SU-DHL-6 (cell line): ENCODE measurements around the gene SYNGR4.
"Not testable (repeated sequence)": the region's sequence is repeated elsewhere in the genome, so short reads cannot be mapped to it uniquely, and the experiment has no call there.

Experiments
- H2AFZ ChIP-seq: fragments of 200-600 bp; sonication (generic); 2 replicates; pipeline ENCODE4 v1.6.1; 2014; ENCODE audit warnings: low read depth, mild to moderate bottlenecking, moderate library complexity, mixed read lengths, antibody characterized with exemption, low read length; ENCODE audit not compliant: severe bottlenecking
- H3F3A ChIP-seq: fragments of 200-600 bp; shearing (Covaris generic); 2 replicates; pipeline ENCODE4 v1.6.0; 2016; ENCODE audit warnings: antibody characterized with exemption, mild to moderate bottlenecking; ENCODE audit not compliant: insufficient read depth
- H3K27ac ChIP-seq: fragments of 200-600 bp; sonication (generic); 2 replicates; pipeline ENCODE4 v1.5.1; 2016; ENCODE audit warnings: low read depth, mild to moderate bottlenecking, low read length, moderate library complexity, mixed read lengths
- H3K27me3 ChIP-seq: fragments of 200-600 bp; sonication (generic), shearing (Covaris generic); 2 replicates; pipeline ENCODE4 v1.6.0; 2014; ENCODE audit warnings: mild to moderate bottlenecking, low read length
- H3K36me3 ChIP-seq: fragments of 200-600 bp; sonication (generic); 2 replicates; pipeline ENCODE4 v1.6.1; 2014; ENCODE audit warnings: mild to moderate bottlenecking, low read length, mixed read lengths
- H3K4me2 ChIP-seq: fragments of 300-600, 200-600 bp; shearing (Covaris generic), sonication (generic); 2 replicates; pipeline ENCODE4 v1.6.0; 2014; ENCODE audit warnings: low read length, low read depth, mild to moderate bottlenecking; ENCODE audit not compliant: poor library complexity, severe bottlenecking
- H3K4me3 ChIP-seq: fragments of 200-600 bp; sonication (generic); 2 replicates; pipeline ENCODE4 v1.5.1; 2014; ENCODE audit warnings: antibody characterized with exemption, low read length, mild to moderate bottlenecking, mixed read lengths; ENCODE audit not compliant: insufficient read depth, poor library complexity, severe bottlenecking
- H3K79me2 ChIP-seq: fragments of 200-600 bp; sonication (generic); 2 replicates; pipeline ENCODE4 v1.6.1; 2014; ENCODE audit warnings: mild to moderate bottlenecking, low read length, moderate library complexity; ENCODE audit not compliant: insufficient read depth
- H3K9ac ChIP-seq: fragments of 200-600 bp; sonication (generic); 2 replicates; pipeline ENCODE4 v1.7.0; 2014; ENCODE audit warnings: mild to moderate bottlenecking, low read length
- H3K9me2 ChIP-seq: fragments of 200-600 bp; sonication (generic); replicated peaks from 2 replicates; pipeline ENCODE4 v1.6.1; 2014; ENCODE audit warnings: low read length; ENCODE audit not compliant: insufficient read depth
- H3K9me3 ChIP-seq: fragments of 200-600 bp; sonication (generic); 2 replicates; pipeline ENCODE4 v1.6.1; 2014; ENCODE audit warnings: low read length, mixed read lengths; ENCODE audit not compliant: insufficient read depth
- H4K20me1 ChIP-seq: fragments of 200-600 bp; sonication (generic); 2 replicates; pipeline ENCODE4 v1.6.1; 2014; ENCODE audit warnings: low read depth, mild to moderate bottlenecking, antibody characterized with exemption, low read length, moderate library complexity, mixed read lengths
- EZH2phosphoT487 ChIP-seq: fragments of 200-600 bp; sonication (generic), shearing (Covaris generic); conservative IDR thresholded peaks from 2 replicates; pipeline ENCODE4 v1.6.1; 2018; ENCODE audit warnings: mild to moderate bottlenecking, antibody characterized with exemption, low read length, moderate library complexity, mixed read lengths
- TF ChIP-seq, protein P1 (sequence below): fragments of 200-600 bp; sonication (generic); IDR thresholded peaks from one replicate; pipeline ENCODE4 v1.5.1; 2017; ENCODE audit warnings: antibody characterized with exemption, mild to moderate bottlenecking, low read length, moderate library complexity; ENCODE audit not compliant: insufficient read depth, poor library complexity, severe bottlenecking

The SYNGR4 gene, protein sequence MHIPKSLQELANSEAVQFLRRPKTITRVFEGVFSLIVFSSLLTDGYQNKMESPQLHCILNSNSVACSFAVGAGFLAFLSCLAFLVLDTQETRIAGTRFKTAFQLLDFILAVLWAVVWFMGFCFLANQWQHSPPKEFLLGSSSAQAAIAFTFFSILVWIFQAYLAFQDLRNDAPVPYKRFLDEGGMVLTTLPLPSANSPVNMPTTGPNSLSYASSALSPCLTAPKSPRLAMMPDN

DNA sequence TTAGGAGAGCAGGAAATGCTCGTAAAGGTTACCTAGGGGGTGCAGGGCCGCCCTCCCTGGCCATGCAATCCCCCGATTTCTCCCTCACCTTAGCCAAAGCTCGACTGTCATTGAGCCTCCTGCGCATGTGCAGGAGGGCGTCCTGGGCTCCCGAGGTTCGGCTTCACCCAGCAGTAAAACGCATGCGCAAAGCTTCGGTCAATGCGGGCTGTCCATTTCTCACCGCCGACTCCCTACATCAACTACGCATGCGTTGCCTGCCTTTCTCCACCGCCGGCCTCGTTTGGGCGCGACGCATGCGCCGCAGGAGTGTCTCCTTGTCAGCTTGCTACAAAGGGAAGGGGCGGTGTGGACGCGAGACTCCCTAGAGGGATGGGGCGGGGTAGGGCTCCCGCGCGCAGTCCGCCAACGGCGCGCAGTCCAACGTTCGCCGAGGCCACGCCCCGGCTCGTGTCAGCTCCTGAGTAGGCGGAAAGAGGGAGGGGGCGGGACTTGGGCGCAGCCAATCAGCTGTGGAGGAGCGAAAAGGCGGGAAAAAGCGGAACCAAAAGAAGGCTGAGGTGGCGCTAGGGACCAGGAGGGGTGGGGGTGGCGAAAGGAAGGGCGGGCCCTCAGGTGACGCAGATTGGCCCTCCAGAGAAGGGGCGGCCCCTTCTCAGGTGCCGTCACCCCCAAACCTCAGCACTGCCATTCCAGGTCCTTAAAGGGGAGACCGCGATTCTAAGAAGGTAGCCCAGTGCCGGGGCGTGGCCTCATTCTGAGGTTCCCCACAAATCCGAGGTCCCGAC lies at the start of gene SYNGR4, which contains the start of gene TMEM143:
TSS of gene SYNGR4 (plus strand) at position 558 of the 788 bp plus-strand sequence. CDS start 1,476 bp downstream, outside the sequence.
TSS of gene TMEM143 (minus strand) at position 131 of the 788 bp plus-strand sequence. CDS start at position 111, 20 bp downstream.
- TF ChIP-seq, protein P1, sequence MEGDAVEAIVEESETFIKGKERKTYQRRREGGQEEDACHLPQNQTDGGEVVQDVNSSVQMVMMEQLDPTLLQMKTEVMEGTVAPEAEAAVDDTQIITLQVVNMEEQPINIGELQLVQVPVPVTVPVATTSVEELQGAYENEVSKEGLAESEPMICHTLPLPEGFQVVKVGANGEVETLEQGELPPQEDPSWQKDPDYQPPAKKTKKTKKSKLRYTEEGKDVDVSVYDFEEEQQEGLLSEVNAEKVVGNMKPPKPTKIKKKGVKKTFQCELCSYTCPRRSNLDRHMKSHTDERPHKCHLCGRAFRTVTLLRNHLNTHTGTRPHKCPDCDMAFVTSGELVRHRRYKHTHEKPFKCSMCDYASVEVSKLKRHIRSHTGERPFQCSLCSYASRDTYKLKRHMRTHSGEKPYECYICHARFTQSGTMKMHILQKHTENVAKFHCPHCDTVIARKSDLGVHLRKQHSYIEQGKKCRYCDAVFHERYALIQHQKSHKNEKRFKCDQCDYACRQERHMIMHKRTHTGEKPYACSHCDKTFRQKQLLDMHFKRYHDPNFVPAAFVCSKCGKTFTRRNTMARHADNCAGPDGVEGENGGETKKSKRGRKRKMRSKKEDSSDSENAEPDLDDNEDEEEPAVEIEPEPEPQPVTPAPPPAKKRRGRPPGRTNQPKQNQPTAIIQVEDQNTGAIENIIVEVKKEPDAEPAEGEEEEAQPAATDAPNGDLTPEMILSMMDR: no peak
- TF ChIP-seq EZH2phosphoT487: no peak
- Histone ChIP-seq H3K27ac (peak within 1 kb of the TSS; percentile 81), H3K4me3 (peak within 1 kb of the TSS; percentile 68), H3K9me2 (no peaks in the 10 kb centered on the region), H3K79me2 (no peaks in the 10 kb centered on the region), H3K9me3 (no peaks in the 10 kb centered on the region), H3K36me3 (no peaks in the 10 kb centered on the region), H3K9ac (peak within 1 kb of the TSS; percentile 88), H3F3A (peaks cover 4% of the 10 kb centered on the region; the same call in 1 of the 2 replicates), H3K27me3 (no peaks in the 10 kb centered on the region), H2AFZ (peak within 1 kb of the TSS; percentile 62), H3K4me2 (peak within 1 kb of the TSS; percentile 86), H4K20me1 (no peaks in the 10 kb centered on the region)

DNA sequence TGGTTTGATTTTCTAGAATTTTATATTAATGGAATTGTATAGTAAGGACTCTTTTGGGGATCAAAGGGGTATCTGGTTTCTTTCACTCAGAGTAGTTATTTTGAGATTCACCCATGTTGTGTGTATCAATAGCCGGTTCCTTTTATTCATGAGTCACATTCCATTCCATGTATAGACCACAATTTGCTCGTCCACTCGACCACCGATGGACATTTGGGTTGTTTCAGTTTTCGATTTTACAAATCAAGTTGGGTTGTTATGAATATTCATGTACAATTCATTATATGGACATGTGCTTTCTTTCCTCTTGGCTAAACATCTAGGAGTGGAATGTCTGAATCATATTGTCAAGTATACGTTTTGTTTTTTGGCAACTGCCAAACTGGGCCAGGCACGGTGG lies 48.5 kb upstream of the SYNGR4 start:
- Histone ChIP-seq H3K4me3 (no peak overlapping the region), H3K4me2 (no peak overlapping the region), H3K9ac (no peak overlapping the region), H3K27ac (no peak overlapping the region), H3F3A (peaks cover 5% of the 10 kb centered on the region; the same call in 1 of the 2 replicates), H2AFZ (no peak overlapping the region), H3K27me3 (no peaks in the 10 kb centered on the region), H3K79me2 (no peaks in the 10 kb centered on the region), H4K20me1 (no peaks in the 10 kb centered on the region), H3K9me2 (no peaks in the 10 kb centered on the region), H3K9me3 (no peaks in the 10 kb centered on the region), H3K36me3 (no peaks in the 10 kb centered on the region)
- TF ChIP-seq EZH2phosphoT487: no peak
- TF ChIP-seq, protein P1: no peak

DNA sequence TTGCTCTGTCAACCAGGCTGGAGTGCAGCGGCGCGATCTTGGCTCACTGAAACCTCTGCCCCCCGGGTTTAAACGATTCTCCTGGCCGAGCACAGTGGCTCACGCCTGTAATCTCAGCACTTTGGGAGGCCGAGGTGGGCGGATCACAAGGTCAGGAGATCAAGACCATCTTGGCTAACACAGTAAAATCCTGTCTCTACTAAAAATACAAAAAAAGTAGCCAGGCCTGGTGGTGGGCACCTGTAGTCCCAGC lies 46.5 kb upstream of the SYNGR4 start:
- not testable (repeated sequence) for H4K20me1 ChIP-seq, H3K9me2 ChIP-seq, H3K27ac ChIP-seq, H3K4me2 ChIP-seq, H3K4me3 ChIP-seq, H3K9ac ChIP-seq, H3K36me3 ChIP-seq, H3K9me3 ChIP-seq, H3K27me3 ChIP-seq, H3K79me2 ChIP-seq, H2AFZ ChIP-seq
- peaks cover 14% of the 10 kb centered on the region for H3F3A ChIP-seq
